Liver (tissue), 9 donors: ENCODE measurements around the gene MEOX1. TPM values are rescaled to one million over a fixed set of nuclear protein-coding genes. Genes with fewer than 3 reads are reported as not detected.

Experiments
- DNase-seq: peaks from one replicate; pipeline ENCODE4 v3.0.0-alpha.2; 2017; ENCODE audit warnings: low spot score
- H3K27ac ChIP-seq, 2 donors: one replicate each; pipeline ENCODE4 v1.7.0; 2013; ENCODE audit warnings: inconsistent platforms in 2 of 2, low read length in 2 of 2, control low read depth in 1 of 2, low read depth in 1 of 2, mild to moderate bottlenecking in 1 of 2
- H3K27me3 ChIP-seq, 4 donors: one replicate each; pipeline versions ENCODE4 v1.6.1 to v1.7.0; 2013; ENCODE audit warnings: low read length in 3 of 4, inconsistent platforms in 1 of 4, mild to moderate bottlenecking in 1 of 4, moderate library complexity in 1 of 4; ENCODE audit not compliant: control insufficient read depth in 4 of 4, insufficient read depth in 4 of 4
- H3K36me3 ChIP-seq, 4 donors: one replicate each; pipeline versions ENCODE4 v1.6.1 to v1.7.0; 2013; ENCODE audit warnings: low read length in 3 of 4, mild to moderate bottlenecking in 3 of 4, low read depth in 1 of 4, moderate library complexity in 1 of 4; ENCODE audit not compliant: control insufficient read depth in 4 of 4, insufficient read depth in 3 of 4
- H3K4me1 ChIP-seq, 4 donors: one replicate each; pipeline versions ENCODE4 v1.6.1 to v1.7.0; 2013; ENCODE audit warnings: low read length in 3 of 4, mild to moderate bottlenecking in 3 of 4, moderate library complexity in 1 of 4; ENCODE audit not compliant: control insufficient read depth in 4 of 4, insufficient read depth in 4 of 4
- H3K4me3 ChIP-seq, 3 donors: one replicate each; pipeline versions ENCODE4 v1.6.1 to v1.7.0; 2013; ENCODE audit warnings: low read length in 3 of 3, control low read depth in 1 of 3, low read depth in 1 of 3, mild to moderate bottlenecking in 1 of 3
- H3K9ac ChIP-seq, 2 donors: one replicate each; pipeline ENCODE4 v1.7.0; 2013; ENCODE audit warnings: low read length in 2 of 2, mild to moderate bottlenecking in 2 of 2, moderate library complexity in 2 of 2, control low read depth in 1 of 2, low read depth in 1 of 2
- H3K9me3 ChIP-seq, 4 donors: one replicate each; pipeline versions ENCODE4 v1.6.1 to v1.7.0; 2013; ENCODE audit warnings: low read length in 3 of 4; ENCODE audit not compliant: control insufficient read depth in 4 of 4
- ATF3 ChIP-seq: IDR thresholded peaks from 2 replicates; pipeline ENCODE4 v1.6.1; 2016; ENCODE audit warnings: antibody characterized with exemption
- CTCF ChIP-seq: fragments of 150-350 bp; IDR thresholded peaks from 2 replicates; pipeline ENCODE4 v1.5.1; 2017; ENCODE audit warnings: improper control_type of control experiment, low read depth, low read length; ENCODE audit not compliant: missing input control
- EGR1 ChIP-seq, 2 donors: IDR thresholded peaks; 2 replicates each; pipeline ENCODE4 v1.6.1; 2016 to 2018; ENCODE audit warnings: antibody characterized with exemption in 2 of 2, low read depth in 2 of 2
- FOXA1 ChIP-seq: IDR thresholded peaks from 2 replicates; pipeline ENCODE4 v1.6.1; 2016; ENCODE audit warnings: antibody characterized with exemption
- FOXA2 ChIP-seq: IDR thresholded peaks from 2 replicates; pipeline ENCODE4 v1.6.1; 2016; ENCODE audit warnings: antibody characterized with exemption
- GABPA ChIP-seq, 2 donors: IDR thresholded peaks in 1 of 2; conservative IDR thresholded peaks in 1 of 2; 2 replicates each; pipeline ENCODE4 v1.6.1; 2016; ENCODE audit warnings: antibody characterized with exemption in 2 of 2, mild to moderate bottlenecking in 1 of 2, moderate library complexity in 1 of 2
- HNF4A ChIP-seq, 2 donors: conservative IDR thresholded peaks; 2 replicates each; pipeline ENCODE4 v1.6.1; 2016; ENCODE audit warnings: antibody characterized with exemption in 2 of 2, mild to moderate bottlenecking in 2 of 2
- HNF4G ChIP-seq: IDR thresholded peaks from 2 replicates; pipeline ENCODE4 v1.6.1; 2016; ENCODE audit warnings: antibody characterized with exemption
- JUND ChIP-seq, 2 donors: IDR thresholded peaks; 2 replicates each; pipeline ENCODE4 v1.6.1; 2016; ENCODE audit warnings: antibody characterized with exemption in 2 of 2
- MAX ChIP-seq: IDR thresholded peaks from 2 replicates; pipeline ENCODE4 v1.6.1; 2016; ENCODE audit warnings: antibody characterized with exemption
- NR2F2 ChIP-seq: IDR thresholded peaks from 2 replicates; pipeline ENCODE4 v1.6.1; 2016; ENCODE audit warnings: antibody characterized with exemption
- RAD21 ChIP-seq, 2 donors: IDR thresholded peaks; 2 replicates each; pipeline ENCODE4 v1.6.1; 2016; ENCODE audit warnings: antibody characterized with exemption in 2 of 2, mild to moderate bottlenecking in 2 of 2
- REST ChIP-seq: IDR thresholded peaks from 2 replicates; pipeline ENCODE4 v1.6.1; 2016; ENCODE audit warnings: antibody characterized with exemption, mild to moderate bottlenecking
- RXRA ChIP-seq, 2 donors: IDR thresholded peaks; 2 replicates each; pipeline ENCODE4 v1.6.1; 2017 to 2018; ENCODE audit warnings: antibody characterized with exemption in 2 of 2, mild to moderate bottlenecking in 1 of 2
- SP1 ChIP-seq: IDR thresholded peaks from 2 replicates; pipeline ENCODE4 v1.6.1; 2018; ENCODE audit warnings: antibody characterized with exemption, mild to moderate bottlenecking
- TAF1 ChIP-seq: conservative IDR thresholded peaks from 2 replicates; pipeline ENCODE4 v1.6.1; 2016; ENCODE audit warnings: antibody characterized with exemption, mild to moderate bottlenecking
- YY1 ChIP-seq: IDR thresholded peaks from 2 replicates; pipeline ENCODE4 v1.6.1; 2016; ENCODE audit warnings: antibody characterized with exemption, mild to moderate bottlenecking
- ZBTB33 ChIP-seq: IDR thresholded peaks from 2 replicates; pipeline ENCODE4 v1.6.1; 2016; ENCODE audit warnings: antibody characterized with exemption
- WGBS: extraction: QIAGEN DNeasy Blood & Tissue Kit; methylation state at CpG from one replicate; pipeline ENCODE4 v1.1.7; 2013; 5-methylcytosine and 5-hydroxymethylcytosine counted together
- polyA plus RNA-seq, 2 donors: library from polyadenylated mRNA; stranded (reverse) in 1 of 2; unstranded in 1 of 2; fragments of 200-250 nt in 1 of 2; fragments of >200 nt in 1 of 2; fragmentation: Nextera tagmentation in 1 of 2; extraction: Ambion mirVana in 1 of 2; gene quantifications; one replicate each; pipeline versions ENCODE4 v1.2.1 to v1.2.3, GENCODE V29; 2013 to 2015
- total RNA-seq, 2 donors: library from RNA; depleted of rRNA; stranded (reverse); fragments of >200 nt; gene quantifications; one replicate each; pipeline ENCODE4 v1.2.3, GENCODE V29; 2014
- donor health status: healthy.
- donor health status: healthy.
- donor health status: healthy.
- donor health status: healthy.
- donor health status: healthy.

The MEOX1 gene
- total and polyA plus RNA-seq, 4 donors: 0.05 to 0.33 TPM; not detected in 2

GRCh38 chr17:43679911-43680310, 18.2 kb upstream of the MEOX1 start:
- Histone ChIP-seq H3K36me3 (no peaks in the 10 kb centered on the region), H3K27me3 (no peaks in the 10 kb centered on the region), H3K4me3 (no peak overlapping the region), H3K9me3 (no peaks in the 10 kb centered on the region), H3K27ac (no peak overlapping the region), H3K9ac (no peak overlapping the region), H3K4me1 (peaks cover 0 to 5% (median 0%) of the 10 kb centered on the region in 4 donors)
- DNase-seq: no peak
- WGBS: 88% methylated on average over 8 of the region's 8 CpGs
- TF ChIP-seq RAD21 (IDR thresholded peaks at IDR 0.05): no peak
- TF ChIP-seq FOXA1: no peak
- no peak for TF ChIP-seq EGR1 (IDR thresholded peaks at IDR 0.05; ENCODE audit: low read depth in 2 of 2)
- no peak for TF ChIP-seq RXRA (IDR thresholded peaks at IDR 0.05)
- no peak for TF ChIP-seq YY1
- no peak for TF ChIP-seq JUND (IDR thresholded peaks at IDR 0.05)
- no peak for TF ChIP-seq HNF4A (conservative IDR thresholded peaks at IDR 0.05)

- 56% methylated on average over 4 of the region's 4 CpGs for WGBS
- Histone ChIP-seq H3K4me3 (no peak overlapping the region), H3K4me1 (peaks cover 0 to 5% (median 0%) of the 10 kb centered on the region in 4 donors), H3K36me3 (no peaks in the 10 kb centered on the region), H3K27me3 (no peaks in the 10 kb centered on the region), H3K27ac (no peak overlapping the region), H3K9me3 (no peaks in the 10 kb centered on the region), H3K9ac (no peak overlapping the region)
- DNase-seq: no peak
- TF ChIP-seq YY1: no peak
- no peak for TF ChIP-seq ZBTB33
- TF ChIP-seq ATF3: no peak
- no peak for TF ChIP-seq CTCF
- no peak for TF ChIP-seq HNF4A (conservative IDR thresholded peaks at IDR 0.05)
- no peak for TF ChIP-seq FOXA1
- no peak for TF ChIP-seq SP1
- TF ChIP-seq HNF4G: no peak
- TF ChIP-seq GABPA (IDR thresholded peaks at IDR 0.05 in 1 of 2, conservative IDR thresholded peaks at IDR 0.05 in 1 of 2): no peak
- TF ChIP-seq RXRA (IDR thresholded peaks at IDR 0.05): no peak
- no peak for TF ChIP-seq EGR1 (IDR thresholded peaks at IDR 0.05; ENCODE audit: low read depth in 2 of 2)
- TF ChIP-seq TAF1: no peak
- TF ChIP-seq JUND (IDR thresholded peaks at IDR 0.05): no peak
- no peak for TF ChIP-seq REST
- TF ChIP-seq RAD21 (IDR thresholded peaks at IDR 0.05): no peak
- no peak for TF ChIP-seq FOXA2
- TF ChIP-seq NR2F2: no peak
- no peak for TF ChIP-seq MAX
Observed at GRCh38 chr17:43679401-43679800, 17.7 kb upstream of the MEOX1 start.
